Stimulated activated CD4-positive, alpha-beta T cell treated with anti-CD3 and anti-CD28 coated beads, Interleukin-4, amount 100 ng/mL, for 4 hours (primary cell): Measurements from ENCODE around the gene TMEM190.
"Not testable (repeated sequence)": the region's sequence is repeated elsewhere in the genome, so short reads cannot be mapped to it uniquely, and the experiment has no call there.

Source experiments
- DNase-seq, 2 experiments: peaks; one replicate each; pipeline ENCODE4 v3.0.0-alpha.2; 2020

Gene TMEM190

DNA sequence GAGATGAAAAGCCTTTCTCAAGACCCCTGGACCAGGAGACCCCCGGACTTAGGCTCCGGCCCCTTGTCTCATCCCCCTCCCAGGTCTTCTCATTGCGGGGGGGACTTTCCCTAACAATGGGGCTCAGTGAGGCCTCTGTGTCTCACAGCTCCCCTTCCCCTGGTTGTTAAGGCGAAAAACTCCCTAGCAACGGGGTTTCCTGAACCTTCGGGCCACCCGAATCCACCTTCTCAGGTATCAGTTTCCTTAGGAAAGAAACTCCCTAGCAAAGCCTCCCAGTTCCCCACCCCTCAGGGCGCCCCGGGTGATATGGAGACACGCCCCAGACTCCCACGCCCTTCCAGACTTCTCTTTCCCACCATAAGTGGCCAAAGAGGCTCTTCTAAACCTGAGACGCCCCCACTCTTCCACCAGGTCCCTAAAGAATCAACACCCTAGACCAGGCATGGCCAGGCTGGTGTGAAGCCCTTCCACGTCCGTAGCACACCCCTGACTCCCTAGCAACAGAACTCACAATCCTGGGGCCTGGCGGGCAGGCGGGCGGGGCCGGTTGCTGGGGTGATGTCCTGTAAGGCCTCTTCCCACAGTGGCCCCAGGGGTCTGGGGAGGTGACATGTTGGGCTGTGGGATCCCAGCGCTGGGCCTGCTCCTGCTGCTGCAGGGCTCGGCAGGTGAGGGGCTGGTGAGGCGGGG is at the start of gene TMEM190:
Gene TMEM190 (plus strand): TSS at position 586 of the 693 bp plus-strand sequence. CDS start 28 bp downstream, at position 614.
- DNase-seq, result no peak

DNA sequence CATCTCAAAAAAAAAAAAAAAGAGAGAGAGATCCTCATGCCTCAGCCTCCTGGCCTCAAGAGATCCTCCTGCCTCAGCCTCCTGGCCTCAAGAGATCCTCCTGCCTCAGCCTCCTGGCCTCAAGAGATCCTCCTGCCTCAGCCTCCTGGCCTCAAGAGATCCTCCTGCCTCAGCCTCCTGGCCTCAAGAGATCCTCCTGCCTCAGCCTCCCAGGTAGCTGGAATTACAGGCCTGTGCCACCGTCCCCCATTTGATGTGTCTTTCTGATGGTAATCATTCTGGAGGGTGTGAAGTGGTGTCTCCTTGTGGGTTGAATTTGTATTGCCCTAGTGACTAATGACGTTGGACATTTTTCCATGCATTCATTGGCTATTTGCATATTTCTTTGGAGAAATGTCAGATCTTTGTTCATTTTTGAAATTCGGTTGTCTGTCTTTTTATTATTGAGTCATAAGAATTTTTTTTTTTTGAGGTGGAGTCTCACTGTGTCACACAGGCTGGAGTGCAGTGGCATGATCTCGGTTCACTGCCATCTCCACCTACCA is 47.8 kb upstream of the TMEM190 start:
- not testable (repeated sequence) for DNase-seq

- DNase-seq, result not testable (repeated sequence)
These were observed 46.8 kb upstream of the TMEM190 start for GRCh38 chr19:55329791-55330190.

DNA sequence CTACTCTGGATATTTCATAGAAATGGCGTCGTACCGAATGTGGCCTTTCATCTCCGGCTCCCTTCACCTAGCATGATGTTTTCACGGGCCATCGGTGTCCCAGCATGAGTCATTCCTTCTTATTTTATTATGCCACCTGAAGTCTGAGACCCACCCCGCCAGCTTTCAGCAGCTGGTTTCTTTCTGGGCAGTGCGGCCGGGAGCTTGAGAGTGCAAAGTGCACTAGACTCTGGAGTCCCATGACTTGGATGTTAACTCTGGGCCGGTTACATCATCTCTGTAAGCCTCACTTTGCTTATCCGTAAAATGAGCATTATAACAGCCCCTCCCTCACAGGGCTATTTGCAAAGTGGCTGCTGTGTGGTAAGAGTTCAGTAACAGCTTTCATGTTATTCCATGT is 42.8 kb upstream of the TMEM190 start:
- no peak for DNase-seq

- no peak for DNase-seq
These were observed 40.5 kb upstream of the TMEM190 start for GRCh38 chr19:55336101-55336500.

DNA sequence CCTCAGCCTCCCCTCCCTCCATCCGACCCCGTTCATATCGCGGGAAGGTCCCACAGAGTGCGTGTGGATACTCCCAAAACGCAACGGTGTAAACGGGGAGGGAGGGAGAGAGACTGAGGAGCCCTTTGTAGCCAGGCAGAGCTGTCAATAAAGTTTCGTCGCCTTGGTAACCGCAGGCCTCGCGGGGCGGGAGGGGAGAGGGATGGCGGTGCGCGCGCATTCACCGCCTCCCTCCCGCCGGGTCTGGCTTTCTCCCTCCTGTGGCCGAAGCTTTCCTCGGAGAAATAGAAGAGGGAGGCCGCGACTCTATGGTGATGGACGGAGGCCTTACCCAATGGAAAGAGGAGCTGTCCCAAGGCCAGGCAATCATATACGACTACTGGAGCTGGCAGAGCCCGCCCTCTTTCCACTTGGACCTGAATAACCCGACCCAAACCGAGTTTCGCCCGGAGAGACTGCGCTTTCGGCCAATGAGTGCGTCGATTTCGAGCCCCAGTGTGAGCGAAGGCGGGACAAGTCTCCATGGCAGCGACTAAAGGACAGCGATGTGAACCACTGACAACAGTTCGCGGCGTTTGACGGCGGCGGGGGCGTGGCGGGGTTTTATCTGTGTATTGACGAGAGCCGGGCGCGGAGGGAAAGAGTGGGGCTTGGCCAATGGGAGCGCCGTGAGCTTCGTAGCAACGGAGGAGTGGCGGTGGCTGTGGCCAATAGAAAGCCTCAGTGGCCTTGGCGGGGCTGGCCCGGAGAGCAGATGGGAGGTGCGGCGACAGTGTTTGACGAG is 37.3 kb upstream of the TMEM190 start, which contains the start of gene KMT5C:
Gene KMT5C (plus strand): TSS at position 772 of the 784 bp plus-strand sequence. CDS start 2,061 bp downstream, outside the sequence.
- peak; percentile 100 for DNase-seq

- no peak for DNase-seq
These were observed 36.5 kb upstream of the TMEM190 start for GRCh38 chr19:55339889-55340783.

- DNase-seq, result peak in 1 of 2 experiments; percentile 12
These were observed 35.9 kb upstream of the TMEM190 start for GRCh38 chr19:55340784-55341147.

GRCh38 chr19:55341171-55341588 is 35.4 kb upstream of the TMEM190 start:
- peak; percentile 51 to 62 for DNase-seq

- DNase-seq, result no peak
These were observed 34.8 kb upstream of the TMEM190 start for GRCh38 chr19:55341595-55342531.

DNA sequence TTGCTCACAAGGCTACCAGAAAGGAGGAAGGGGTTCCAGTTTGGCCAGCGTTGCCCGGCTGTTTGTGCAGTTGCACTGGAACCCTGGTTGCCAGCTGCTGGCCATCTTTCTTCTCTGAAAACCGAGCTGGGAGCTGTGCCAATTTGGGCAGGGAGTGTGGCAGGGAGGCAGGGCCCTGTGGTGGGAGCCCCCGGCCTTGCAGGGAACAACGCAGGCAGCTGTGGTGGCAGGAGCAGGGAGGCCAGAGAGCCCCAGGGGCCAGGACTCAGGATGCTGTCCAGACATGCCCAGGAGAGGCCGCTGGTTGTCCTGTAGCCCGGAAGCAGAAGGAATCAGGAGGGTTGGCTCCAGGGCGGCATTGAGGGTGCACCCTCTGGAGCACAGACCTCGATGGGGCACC is 32.2 kb upstream of the TMEM190 start:
- no peak for DNase-seq

DNA sequence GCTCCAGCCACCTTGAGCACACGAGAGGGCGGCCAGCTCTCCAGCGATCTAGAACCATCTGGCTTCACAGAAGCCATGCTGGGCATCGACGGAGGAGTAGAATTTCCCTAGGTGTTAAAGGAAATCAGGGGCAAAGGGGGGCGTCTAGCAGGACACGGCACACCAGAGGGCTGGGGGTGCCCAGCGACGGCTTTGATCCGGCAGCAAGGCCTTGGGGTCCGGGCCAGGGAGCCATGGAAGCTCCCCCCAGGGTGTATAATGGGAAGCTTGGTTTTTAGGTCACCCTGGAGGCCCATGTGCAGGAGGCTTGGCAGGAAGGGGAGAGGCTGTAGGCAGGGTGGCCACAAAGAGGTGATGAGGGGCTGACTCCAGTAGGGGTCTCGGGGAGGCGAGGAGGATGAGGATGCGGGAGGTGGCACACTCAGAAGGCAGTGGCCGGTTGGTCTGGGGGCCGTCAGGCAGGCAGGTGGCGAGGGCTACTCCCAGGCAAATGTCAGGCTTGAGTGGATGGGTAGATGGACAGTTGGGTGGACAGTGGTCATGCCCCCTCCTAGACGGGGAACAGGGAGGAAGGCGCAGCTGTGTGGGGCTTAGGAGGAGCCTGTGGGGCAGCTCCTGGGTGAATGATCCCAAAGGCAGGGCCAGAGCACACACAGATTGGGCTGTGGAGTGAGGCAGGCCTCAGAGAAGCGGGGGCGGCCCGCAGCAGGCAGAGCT is 31.4 kb upstream of the TMEM190 start:
- no peak for DNase-seq

DNA sequence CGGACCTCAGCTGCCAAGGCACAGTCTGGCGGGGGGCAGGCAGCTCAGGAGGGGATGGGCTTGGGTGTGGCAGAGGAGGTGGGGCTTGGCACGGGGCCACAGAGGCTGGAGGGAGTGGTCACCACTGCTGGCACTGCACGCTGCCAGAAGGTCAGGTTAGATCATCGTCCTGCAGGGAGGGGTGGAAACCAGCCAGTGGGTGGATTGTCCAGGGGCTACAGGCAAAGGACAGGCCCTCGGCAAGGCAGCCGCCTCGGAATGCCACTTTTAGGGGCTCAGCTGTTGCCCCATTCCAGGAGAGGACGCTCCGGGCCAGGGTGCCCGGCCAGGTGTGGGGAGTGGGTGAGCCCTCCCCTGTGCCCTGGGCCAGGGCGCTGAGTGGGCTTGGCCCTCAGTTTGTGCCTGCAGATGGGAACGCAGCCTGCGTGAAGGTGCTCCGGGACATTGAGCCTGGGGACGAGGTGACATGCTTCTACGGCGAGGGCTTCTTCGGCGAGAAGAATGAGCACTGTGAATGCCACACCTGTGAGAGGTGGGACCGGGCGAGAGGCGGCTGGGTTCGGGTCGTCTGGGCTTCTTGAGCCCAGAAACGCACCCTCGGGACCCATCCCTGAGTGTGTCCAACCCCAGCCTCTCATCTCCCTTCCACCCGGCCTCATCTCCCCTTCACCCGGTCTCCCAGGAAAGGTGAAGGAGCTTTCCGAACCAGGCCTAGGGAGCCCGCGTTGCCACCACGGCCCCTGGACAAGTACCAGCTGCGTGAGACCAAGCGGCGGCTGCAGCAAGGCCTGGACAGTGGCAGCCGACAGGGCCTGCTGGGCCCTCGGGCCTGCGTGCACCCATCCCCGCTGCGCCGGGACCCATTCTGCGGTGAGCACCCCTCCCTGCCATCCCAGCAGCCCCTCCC is 30.6 kb upstream of the TMEM190 start:
- DNase-seq, result no peak

DNA sequence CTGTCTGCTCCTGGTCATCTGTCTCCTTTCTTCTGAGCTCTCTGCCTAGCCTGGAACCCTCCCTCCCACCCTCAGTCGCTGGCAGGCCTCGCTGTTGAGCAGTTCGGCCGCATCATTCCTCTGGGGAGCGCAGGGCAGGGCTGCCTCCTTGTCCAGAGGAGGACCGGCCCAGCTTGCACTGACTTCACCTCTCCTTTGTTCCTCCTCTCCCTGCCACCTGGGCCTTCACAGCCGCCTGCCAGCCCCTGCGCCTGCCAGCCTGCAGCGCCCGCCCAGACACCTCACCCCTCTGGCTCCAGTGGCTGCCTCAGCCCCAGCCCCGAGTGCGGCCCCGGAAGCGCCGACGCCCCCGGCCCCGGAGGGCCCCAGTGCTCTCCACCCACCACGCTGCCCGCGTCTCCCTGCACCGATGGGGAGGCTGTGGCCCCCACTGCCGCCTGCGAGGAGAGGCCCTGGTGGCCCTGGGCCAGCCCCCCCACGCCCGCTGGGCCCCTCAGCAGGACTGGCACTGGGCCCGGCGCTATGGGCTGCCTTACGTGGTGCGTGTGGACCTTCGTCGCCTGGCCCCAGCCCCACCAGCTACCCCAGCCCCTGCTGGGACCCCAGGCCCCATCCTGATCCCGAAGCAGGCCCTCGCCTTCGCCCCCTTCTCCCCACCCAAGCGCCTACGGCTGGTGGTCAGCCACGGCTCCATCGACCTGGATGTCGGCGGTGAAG is 29.7 kb upstream of the TMEM190 start:
- no peak for DNase-seq

- DNase-seq, result no peak
These were observed 29.1 kb upstream of the TMEM190 start for GRCh38 chr19:55347442-55348009.

- DNase-seq, result no peak
These were observed 28.1 kb upstream of the TMEM190 start for GRCh38 chr19:55348317-55349034.

DNA sequence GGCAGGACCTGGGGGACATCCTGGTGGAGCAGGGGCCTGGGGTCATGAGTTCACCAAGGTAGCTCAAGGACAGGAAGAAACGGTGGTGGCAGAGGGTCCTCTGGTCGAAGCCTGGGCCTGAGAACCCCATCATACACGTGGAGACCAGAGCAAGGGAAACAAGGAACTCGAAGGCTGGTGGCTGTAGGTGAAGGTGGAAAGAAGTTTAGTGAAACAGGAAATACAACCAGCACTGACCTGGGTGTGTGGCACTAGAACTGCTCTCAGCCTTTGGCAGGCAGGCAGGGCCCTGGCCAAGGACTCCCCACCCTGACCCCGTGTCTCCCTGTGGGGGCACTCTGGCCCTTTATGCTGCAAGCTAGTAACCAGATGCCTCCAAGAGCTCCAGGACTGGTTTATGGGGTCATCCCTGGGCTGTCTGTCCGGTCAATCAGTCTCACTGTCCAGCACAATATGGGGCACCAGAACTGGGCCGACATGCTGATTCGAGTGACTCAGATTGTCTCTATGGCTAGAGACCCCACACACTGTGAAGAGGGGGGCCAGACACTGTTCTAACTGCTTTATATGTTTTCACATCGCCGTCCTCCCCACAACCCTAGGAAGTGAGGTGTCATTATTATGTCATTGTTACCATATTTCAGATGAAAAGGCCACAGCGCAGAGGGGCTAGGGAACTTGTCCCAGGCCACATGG is 25.9 kb upstream of the TMEM190 start:
- no peak for DNase-seq
